Ovary (tissue), 3 donors: Measurements from ENCODE around the gene LIMS1.
"Not testable (repeated sequence)": the region's sequence is repeated elsewhere in the genome, so short reads cannot be mapped to it uniquely, and the experiment has no call there.

Experiments used
- CTCF ChIP-seq, 3 donors: fragments of 450-650 bp in 2 of 3; fragments of 200-600 bp in 1 of 3; IDR thresholded peaks; one replicate each; pipeline versions ENCODE4 v1.5.1 to v1.8.0; 2016 to 2022; ENCODE audit warnings: antibody characterized with exemption in 3 of 3, mild to moderate bottlenecking in 1 of 3
- POLR2A ChIP-seq: fragments of 450-650 bp; IDR thresholded peaks from one replicate; pipeline ENCODE4 v1.6.1; 2017; ENCODE audit warnings: antibody characterized with exemption, mild to moderate bottlenecking, moderate library complexity
- donor health status: DM: no; HTN: no; CAD: no.

- not testable (repeated sequence) for TF ChIP-seq CTCF (IDR thresholded peaks at IDR 0.05); POLR2A
Observed at GRCh38 chr2:108716971-108717370, 182.7 kb downstream of the LIMS1 start.
